ENCODE measurements around the gene CCL17. TPM values are rescaled to one million over a fixed set of nuclear protein-coding genes. Genes with fewer than 3 reads are reported as not detected.

The CCL17 gene
- polyA plus RNA-seq, 1 experiment = not detected

GRCh38 chr16:57416084-57416483 is 11.5 kb downstream of the CCL17 start:
- POLR2A ChIA-PET = no interaction called here

GRCh38 chr16:57419506-57419905 is 14.9 kb downstream of the CCL17 start:
- no peak for DNase-seq (ENCODE audit: low read depth)
- ChIA-PET CTCF (interaction anchor here (0.6 to 17.0 kb wide), 16 partner anchors 10 to 229 kb away, joined by 3 to 461 read pairs (median 8); partner anchors contain the start of genes CX3CL1 and POLR2C), POLR2A (no interaction called here)
- TF ChIP-seq CTCF (IDR thresholded peaks at IDR 0.05; ENCODE audit: insufficient read depth, low read depth, low read length) = no peak
- no peaks in the 10 kb centered on the region for H3K36me3 ChIP-seq (ENCODE audit: control insufficient read depth, insufficient read depth, low read length)
- no peak overlapping the region for H3K4me3 ChIP-seq (ENCODE audit: low read depth, low read length)
- no peaks in the 10 kb centered on the region; the same call in 1 of the 2 replicates for H3K27me3 ChIP-seq (ENCODE audit: control insufficient read depth, insufficient read depth, low read length)

More at GRCh38 chr16:57416084-57416483, 11.5 kb downstream of the CCL17 start:
- no peak overlapping the region for H3K4me3 ChIP-seq (ENCODE audit: low read depth, low read length)
- DNase-seq (ENCODE audit: low read depth) = no peak
- no peaks in the 10 kb centered on the region for H3K36me3 ChIP-seq (ENCODE audit: control insufficient read depth, insufficient read depth, low read length)
- TF ChIP-seq CTCF (IDR thresholded peaks at IDR 0.05; ENCODE audit: insufficient read depth, low read depth, low read length) = no peak
- H3K27me3 ChIP-seq (ENCODE audit: control insufficient read depth, insufficient read depth, low read length) = peaks cover 4% of the 10 kb centered on the region
- CTCF ChIA-PET = interaction anchor here (0.8 to 17.0 kb wide), 24 partner anchors 10 to 332 kb away, joined by 3 to 461 read pairs (median 7); partner anchors contain the start of genes ARL2BP, CCL17 and POLR2C

GRCh38 chr16:57422026-57422944 is 17.7 kb downstream of the CCL17 start:
- ChIA-PET POLR2A (no interaction called here), CTCF (interaction anchor here (0.6 to 17.0 kb wide), 18 partner anchors 11 to 339 kb away, joined by 3 to 461 read pairs (median 4); partner anchors contain the start of genes CIAPIN1, COQ9, CPNE2 and POLR2C)
- no peak for DNase-seq (ENCODE audit: low read depth)
- Histone ChIP-seq H3K27me3 (ENCODE audit: control insufficient read depth, insufficient read depth, low read length) (no peaks in the 10 kb centered on the region), H3K4me3 (ENCODE audit: low read depth, low read length) (no peak overlapping the region), H3K36me3 (ENCODE audit: control insufficient read depth, insufficient read depth, low read length) (peaks cover 1% of the 10 kb centered on the region; the same call in 1 of the 2 replicates)
- peak; percentile 85 for TF ChIP-seq CTCF (IDR thresholded peaks at IDR 0.05; ENCODE audit: insufficient read depth, low read depth, low read length)

- no peaks in the 10 kb centered on the region for H3K27me3 ChIP-seq (ENCODE audit: control insufficient read depth, insufficient read depth, low read length)
- no peak for TF ChIP-seq CTCF (IDR thresholded peaks at IDR 0.05; ENCODE audit: insufficient read depth, low read depth, low read length)
- H3K4me3 ChIP-seq (ENCODE audit: low read depth, low read length) = no peak overlapping the region
- peaks cover 2% of the 10 kb centered on the region; the same call in 1 of the 2 replicates for H3K36me3 ChIP-seq (ENCODE audit: control insufficient read depth, insufficient read depth, low read length)
- no peak for DNase-seq (ENCODE audit: low read depth)
- ChIA-PET POLR2A (no interaction called here), CTCF (interaction anchor here (0.7 to 17.0 kb wide), 13 partner anchors 10 to 331 kb away, joined by 3 to 461 read pairs (median 4); partner anchors contain the start of genes CIAPIN1, COQ9, CPNE2 and POLR2C)
Observed at GRCh38 chr16:57423152-57423551, 18.6 kb downstream of the CCL17 start.

- Histone ChIP-seq H3K4me3 (ENCODE audit: low read depth, low read length) (no peak overlapping the region), H3K36me3 (ENCODE audit: control insufficient read depth, insufficient read depth, low read length) (peaks cover 8% of the 10 kb centered on the region), H3K27me3 (ENCODE audit: control insufficient read depth, insufficient read depth, low read length) (no peaks in the 10 kb centered on the region)
- CTCF ChIA-PET = interaction anchor here (1.0 to 17.0 kb wide), 4 partner anchors 8 to 118 kb away, joined by 3 to 461 read pairs (median 120); no protein-coding TSS in a partner anchor
- POLR2A ChIA-PET = no interaction called here
- TF ChIP-seq CTCF (IDR thresholded peaks at IDR 0.05; ENCODE audit: insufficient read depth, low read depth, low read length) = no peak
- no peak for DNase-seq (ENCODE audit: low read depth)
Observed at GRCh38 chr16:57424583-57424982, 20.0 kb downstream of the CCL17 start.
